Stimulated activated CD4-positive, alpha-beta T cell treated with anti-CD3 and anti-CD28 coated beads, Interleukin-12 subunit alpha, Interleukin-12 subunit beta, amount 100 ng/mL, for 48 hours (primary cell): ENCODE measurements around the gene PPP2R5C.
"Not testable (repeated sequence)": the region's sequence is repeated elsewhere in the genome, so short reads cannot be mapped to it uniquely, and the experiment has no call there.

Experiments
- DNase-seq, 3 donors: peaks; one replicate each; pipeline ENCODE4 v3.0.0-alpha.2; 2020; ENCODE audit warnings: low read depth in 2 of 3, low spot score in 1 of 3

Gene PPP2R5C

DNA sequence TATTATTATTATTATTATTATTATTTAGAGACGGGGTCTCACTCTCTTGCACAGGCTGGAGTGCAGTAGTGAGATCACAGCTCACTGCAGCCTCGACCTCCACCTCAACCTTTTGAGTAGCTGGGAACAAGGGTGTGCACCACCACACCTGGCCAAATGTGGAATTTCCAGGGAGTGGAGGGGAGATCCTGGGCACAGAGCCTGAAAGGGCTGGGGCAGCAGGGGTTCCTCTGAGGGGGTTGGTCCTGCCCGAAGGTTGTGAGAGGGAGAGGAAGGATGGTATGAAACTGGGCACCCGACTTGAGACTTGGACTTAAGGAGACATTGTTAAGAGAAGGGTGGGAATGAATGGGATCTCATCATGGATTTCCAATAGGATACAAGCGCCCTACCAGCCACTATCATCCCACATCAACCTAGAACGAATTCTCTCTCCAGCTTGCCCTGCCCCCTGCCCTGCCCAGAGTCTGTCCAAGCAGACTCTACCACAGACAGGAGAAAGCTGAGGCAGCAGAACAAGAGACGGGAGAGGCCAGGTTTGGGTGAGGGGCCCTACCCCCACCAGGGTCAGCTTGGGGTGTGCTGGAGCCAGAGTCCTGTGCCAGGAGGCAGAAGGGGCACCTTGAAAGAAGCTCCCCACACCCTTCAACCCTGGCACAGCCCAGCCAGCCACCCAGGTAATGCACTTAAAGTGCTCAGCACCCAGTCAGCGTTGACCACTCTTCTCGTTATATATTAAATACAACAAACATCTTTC is 200.4 kb downstream of the PPP2R5C start:
- DNase-seq: no peak

DNA sequence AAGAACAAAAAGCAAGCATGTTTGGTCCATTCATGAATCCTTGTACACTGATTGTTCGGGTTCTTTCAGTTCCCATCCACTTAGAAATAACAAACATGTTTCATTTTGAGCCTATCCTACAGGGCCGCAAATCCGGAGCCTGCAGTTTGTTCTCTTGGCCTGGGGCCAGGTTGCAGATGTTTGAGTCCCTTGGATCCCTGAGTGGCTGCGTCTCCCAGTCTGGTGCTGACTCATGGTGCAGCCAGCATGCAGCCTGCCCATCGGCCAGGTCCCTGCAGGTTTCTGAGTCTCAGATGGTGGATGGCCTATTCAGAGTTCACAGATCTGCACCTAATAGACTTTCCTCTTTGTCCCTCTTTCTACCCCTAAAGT is 201.0 kb downstream of the PPP2R5C start:
- DNase-seq: no peak

DNA sequence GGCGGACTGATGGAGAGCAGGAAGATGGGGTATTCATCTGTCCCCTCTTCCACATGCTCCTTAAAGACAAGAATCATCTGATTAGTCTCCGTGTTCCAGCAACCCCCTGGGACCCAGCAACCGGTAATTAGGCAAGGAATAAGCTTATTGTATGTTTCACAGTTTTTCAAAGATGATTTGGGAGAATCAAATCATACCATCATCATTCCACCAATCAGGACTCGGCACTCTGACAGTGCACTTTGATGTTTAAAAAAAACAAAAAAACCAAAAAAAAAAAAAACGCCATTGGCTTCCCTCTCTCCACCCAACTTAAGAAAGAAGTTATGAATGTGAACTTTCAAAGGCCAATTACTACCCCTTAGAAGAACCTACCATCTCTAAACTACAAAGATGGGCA is 201.5 kb downstream of the PPP2R5C start:
- no peak for DNase-seq

DNA sequence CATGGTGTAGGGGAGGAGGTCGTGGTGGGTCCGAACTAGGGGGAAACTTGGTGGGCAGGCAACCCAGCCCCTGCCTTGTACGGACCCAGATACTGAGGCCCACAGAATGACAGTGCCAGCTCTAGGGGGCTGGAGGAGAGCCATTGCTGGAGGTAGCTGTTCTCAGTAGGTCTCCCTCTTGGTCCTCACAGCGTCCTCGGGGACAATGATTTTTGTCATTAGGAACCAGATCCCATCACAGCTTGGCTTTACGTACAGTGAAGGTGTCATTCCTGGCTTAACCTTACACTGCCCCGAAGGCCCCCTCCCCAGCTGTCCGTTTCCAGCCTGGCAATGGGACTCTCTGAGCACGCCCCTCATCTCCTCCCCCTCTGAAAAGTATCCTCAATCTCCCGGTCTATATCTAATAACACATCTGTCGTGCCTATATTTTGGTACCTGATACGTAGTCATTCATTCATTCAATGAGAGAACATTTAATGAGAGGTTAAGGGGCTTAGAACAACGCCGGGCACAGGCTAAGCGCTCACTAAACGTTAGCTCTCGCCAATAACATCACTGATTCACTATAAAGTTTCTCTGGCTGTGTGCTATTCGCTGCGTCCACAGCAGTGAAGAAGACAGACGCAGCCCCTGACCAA is 202.3 kb downstream of the PPP2R5C start:
- no peak for DNase-seq

DNA sequence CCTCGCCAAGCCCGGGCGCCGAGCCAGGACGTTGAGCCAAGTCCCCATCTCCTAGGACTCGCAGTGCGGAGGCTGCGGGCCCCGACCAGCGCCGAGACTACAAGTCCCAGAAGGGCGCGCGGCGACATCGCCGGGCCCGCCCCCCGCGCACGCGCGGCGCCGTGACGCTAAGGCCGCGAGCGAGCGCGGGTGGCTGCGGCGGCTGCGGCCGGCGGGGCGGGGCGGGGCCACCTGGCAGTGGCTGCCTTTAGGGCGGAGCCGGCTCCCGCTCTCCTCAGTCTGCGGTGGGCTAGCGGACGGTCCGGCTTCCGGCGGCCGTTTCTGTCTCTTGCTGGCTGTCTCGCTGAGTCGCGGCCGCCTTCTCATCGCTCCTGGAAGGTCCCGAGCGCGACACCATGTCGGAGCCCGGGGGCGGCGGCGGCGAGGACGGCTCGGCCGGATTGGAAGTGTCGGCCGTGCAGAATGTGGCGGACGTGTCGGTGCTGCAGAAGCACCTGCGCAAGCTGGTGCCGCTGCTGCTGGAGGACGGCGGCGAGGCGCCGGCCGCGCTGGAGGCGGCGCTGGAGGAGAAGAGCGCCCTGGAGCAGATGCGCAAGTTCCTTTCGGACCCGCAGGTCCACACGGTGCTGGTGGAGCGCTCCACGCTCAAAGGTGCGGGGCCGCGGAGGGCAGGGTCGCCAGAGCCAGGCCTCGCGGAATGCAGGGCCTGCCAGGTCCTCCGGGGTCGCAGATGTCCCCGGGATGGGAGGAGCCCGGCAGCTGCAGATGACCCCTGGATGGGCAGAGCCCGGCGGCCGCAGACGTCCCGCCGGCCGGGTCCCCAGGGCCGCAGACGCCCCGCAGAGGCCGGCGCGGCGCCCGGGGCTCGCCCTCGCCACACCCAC is 203.0 kb downstream of the PPP2R5C start, which contains the start of gene DYNC1H1:
Gene DYNC1H1, plus strand, starts transcription at position 277 of the 884 bp plus-strand sequence. Its CDS starts 119 bp downstream, at position 396.
- DNase-seq: peak; percentile 67 to 85 (median 74)

DNA sequence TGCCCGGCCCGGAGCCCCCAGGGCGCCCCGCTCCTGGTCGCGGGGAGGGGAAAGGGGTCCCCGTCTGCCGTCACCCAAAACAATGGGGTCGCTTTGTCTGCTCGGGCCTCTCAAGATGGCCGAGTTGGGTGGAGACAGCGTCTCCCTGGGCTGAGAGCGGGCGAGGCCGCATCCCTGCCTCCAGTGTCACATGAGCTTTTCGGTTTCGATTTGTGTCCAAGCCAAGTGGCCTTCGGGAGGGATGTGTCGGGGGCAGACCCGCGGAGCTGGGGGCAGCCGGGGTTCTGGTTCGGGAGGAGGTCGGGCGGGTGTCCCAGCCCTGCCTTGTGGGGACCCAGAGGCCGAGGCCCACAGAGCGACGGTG is 203.7 kb downstream of the PPP2R5C start:
- peak; percentile 30 to 48 (median 43) for DNase-seq

DNA sequence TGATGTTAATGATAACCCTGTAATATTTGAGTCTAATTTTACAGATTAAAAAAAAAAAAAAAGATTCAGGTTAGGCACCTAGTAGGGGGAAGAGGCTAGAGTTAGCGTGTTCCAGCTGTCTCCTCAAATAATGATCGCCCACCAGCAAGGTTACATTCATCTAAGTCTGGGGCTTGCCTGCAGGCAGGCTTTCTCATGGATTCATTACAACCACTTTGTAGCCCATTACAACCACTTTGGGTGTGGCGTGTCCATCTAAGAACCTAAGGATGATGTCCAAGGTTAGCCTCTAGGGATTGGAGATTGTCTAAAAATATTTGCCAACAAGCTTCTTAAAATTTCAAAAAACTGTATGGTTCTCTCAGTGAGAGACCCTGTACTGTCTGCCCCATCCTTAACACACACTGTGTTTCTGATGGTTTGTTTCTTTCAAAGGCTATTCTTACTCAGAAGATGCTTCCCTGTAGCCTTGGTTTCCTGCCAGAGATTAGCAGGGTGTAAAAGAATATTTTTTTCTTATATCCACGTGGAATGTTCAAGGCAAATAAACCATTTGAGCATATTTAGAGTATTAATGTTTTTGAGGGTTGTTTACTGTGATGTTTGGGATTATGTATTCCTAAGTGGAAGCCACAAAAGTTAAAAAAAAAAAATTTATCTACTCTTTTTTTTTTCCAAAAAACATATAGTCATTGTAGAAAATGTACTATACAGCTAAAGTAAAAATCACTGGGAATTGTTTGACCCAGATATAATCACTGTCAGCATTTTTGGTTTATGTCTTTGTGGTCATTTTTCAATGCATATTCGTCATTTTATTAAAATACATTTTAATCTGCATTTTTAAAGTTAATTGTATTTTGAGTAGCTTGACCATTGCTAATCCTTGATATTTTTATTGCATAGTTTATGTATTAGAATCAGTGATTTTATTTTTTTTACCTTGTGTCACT is 204.5 kb downstream of the PPP2R5C start:
- DNase-seq: no peak

DNA sequence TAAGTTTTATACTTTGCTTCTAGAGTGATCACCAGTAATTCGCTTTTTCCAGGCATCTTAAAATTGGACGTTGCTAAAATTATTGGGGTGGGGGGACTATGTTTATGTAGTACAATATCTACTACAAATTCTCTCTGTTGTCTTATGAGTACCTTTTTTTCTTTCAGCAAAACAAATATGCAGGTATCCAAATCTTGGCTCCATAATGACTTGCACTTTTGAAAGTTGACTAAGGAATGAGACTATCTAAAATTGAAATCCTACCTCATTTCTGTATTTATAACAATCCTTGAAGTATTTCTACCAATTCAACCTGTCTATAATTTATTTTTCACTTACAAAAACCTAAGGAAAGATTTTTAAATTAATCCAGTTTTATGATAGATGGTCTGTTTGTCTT is 205.2 kb downstream of the PPP2R5C start:
- no peak for DNase-seq

DNA sequence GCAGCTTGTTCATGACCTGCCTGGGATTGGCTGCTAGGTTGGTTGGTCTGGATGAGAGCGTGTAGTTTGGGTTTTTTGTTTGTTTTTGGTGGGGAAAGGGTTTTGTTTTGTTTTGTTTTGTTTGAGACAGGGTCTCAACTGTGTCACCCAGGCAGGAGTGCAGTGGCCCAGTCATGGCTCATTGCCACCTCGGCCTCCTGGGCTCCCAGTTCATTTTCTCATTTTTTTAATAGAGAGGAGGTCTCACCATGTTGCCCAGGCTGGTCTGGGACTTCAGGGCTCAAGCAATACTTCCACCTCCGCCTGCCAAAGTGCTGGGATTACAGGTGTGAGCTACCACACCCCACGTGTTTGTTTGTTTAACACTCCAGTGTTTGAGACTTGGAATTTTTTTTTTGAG is 206.7 kb downstream of the PPP2R5C start:
- no peak for DNase-seq

DNA sequence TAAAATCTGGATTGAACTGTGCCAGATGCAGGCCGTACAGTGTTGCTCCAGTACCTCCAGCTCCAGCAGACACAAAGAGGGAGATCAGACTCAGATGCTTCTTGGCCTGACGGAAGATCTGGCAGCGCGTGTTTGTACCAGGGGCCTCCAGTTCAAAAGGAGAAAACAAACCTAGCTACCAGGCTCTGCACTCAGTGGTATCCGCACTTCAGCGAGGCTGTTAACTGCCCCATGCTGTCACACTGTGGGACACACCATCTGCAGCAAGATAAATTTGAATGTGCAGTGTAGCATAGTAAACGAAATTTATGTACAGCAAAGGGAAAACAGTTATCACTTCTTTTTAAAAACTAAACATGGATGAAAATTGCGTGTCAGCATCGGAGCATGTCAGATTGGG is 208.0 kb downstream of the PPP2R5C start:
- DNase-seq: no peak

DNA sequence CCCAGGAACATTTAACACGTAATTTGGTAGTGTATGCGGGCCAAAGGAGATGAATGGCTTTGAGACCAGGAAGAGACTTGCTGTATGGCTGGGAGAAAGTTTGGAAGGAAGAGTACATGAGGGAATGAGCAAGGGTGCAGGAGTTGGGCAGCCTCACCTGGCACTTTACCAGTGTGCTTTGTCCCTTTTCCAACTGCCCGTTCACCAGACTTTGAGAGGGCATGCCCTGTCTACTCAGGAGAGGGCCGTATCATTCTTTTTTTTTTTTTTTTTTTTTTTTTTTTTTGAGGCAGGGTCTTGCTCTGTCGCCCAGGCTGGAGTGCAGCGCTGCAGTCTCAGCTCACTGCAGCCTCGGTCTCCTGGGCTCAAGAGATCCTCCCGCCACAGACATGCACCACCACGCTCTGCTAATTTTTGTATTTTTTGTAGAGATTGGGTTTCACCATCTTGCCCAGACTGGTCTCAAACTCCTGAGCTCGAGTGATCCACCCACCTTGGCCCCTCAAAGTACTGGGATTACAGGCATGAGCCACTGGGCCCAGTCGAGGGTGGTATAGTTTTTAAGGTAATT is 209.4 kb downstream of the PPP2R5C start:
- no peak for DNase-seq

DNA sequence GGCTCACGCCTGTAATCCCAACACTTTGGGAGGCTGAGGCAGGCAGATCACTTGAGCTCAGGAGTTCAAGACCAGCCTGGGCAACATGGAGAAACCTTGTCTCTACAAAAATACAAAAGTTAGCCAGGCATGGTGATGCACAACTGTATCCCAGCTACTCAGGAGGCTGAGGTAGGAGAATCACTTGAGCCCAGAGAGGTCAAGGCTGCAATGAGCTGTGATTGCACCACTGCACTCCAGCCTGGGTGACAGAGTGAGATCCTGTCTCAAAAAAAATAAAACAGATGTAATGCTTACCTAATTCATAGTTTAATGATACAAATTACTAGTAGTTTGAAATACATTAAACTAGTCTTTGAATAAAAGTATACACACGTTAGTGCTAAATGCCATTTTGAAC is 209.9 kb downstream of the PPP2R5C start:
- DNase-seq: not testable (repeated sequence)

DNA sequence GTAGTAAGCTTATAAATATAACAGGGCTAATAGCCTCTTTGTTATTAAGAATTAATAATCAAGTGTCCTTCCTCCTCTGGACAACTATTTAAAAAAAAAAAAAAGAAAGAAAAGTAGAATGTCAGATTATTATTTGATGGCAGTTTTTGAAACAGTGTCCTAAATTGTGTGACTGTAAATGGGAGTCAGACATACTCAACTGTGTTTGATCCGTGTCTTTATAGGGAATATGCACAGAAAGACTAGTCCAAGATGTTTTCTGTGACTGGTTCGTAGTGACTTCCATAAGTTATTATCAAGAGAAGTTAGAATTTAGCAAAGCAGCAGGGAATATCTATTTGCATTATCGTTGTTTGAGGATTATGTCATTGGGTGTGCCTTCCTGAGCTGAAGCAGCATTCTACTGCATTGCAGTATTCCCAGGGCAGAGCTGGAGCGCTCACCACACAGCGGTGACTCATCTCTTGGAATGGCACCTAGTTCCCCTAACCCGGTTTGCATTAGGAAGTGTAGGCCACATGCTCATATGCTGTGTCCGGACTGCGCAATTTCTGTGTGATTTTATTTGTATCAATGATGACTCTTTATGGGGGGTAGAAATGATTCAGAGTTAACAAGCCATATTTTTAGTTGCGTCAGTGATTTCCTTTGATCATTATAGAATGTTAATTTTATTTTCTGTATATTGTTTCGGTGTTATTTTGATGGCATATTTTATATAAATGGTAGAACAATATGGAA is 210.8 kb downstream of the PPP2R5C start:
- DNase-seq: no peak

DNA sequence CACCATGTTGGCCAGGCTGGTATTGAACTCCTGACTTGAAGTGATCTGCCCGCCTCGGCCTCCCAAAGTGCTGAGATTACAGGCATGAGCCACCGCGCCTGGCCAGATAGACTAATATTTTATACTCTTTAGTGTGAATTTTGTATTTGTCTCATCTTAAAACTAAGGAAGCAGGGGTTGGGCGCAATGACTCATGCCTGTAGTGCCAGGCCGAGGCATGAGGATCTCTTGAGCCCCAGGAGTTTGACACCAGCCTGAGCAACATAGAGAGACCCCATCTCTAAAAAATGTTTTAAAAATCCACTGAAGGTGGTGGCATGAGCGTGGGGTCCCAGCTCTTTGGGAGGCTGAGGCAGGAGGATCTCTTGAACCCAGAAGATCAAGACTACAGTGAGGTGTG is 211.8 kb downstream of the PPP2R5C start:
- DNase-seq: no peak

DNA sequence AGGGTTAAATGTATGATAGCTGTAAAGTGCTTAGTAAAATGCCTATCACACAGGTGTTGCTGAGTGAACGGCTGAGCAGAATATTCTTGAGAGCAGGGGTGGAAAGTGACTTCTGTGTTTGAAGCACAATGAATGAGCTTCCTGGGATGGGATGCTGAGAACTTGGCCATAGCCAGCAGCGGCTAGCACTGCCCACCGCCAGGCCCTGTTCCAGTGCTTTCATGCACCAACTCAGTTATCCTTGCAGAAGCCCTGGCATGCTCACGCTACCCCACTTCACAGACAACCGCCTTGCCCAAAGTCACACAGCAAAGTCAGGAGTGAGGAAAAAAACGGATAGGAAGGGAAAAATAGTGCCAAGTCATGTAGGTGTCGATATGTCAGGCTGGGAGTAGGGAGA is 213.7 kb downstream of the PPP2R5C start:
- no peak for DNase-seq
